Measurements from ENCODE around the gene RIC1. TPM values are rescaled to one million over a fixed set of nuclear protein-coding genes. Genes with fewer than 3 reads are reported as not detected.

The RIC1 gene
- total RNA-seq, 1 experiment from 2014 or later, result 23.1 TPM

DNA sequence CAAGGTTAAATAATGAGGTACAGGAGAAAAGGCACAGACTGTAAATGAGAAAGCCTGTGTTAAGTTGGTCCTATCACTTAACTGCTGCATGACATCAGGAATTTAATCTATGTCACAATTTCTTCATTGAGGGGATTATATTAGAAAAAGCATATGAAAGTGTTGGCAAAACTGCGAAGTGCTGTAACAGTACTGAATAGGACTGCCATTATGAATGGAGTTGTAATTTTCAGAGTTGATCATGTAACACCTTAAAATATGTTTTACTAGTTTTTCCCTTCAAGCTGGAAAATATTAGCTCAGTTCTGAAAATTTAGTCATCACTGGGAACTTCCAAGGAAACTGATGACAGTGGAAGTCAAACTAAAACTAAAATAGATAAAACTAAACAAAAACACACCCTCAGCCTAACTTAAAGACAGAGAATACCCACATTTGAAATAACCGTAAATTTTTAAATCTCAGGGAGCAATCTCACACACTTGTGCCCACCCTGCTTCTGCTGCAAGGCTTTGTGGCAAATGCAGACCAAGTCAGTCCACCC, 158.9 kb downstream of the RIC1 start:
- POLR2A ChIA-PET, result no interaction called here
- no peak for DNase-seq (ENCODE audit: unreplicated experiment)
- Mint-ChIP-seq H3K9me3 (ENCODE audit: unreplicated experiment) (no peaks in the 10 kb centered on the region), H3K27me3 (ENCODE audit: insufficient read depth, unreplicated experiment) (no peaks in the 10 kb centered on the region), H3K36me3 (ENCODE audit: insufficient read depth, unreplicated experiment) (peaks cover 28% of the 10 kb centered on the region), H3K4me3 (ENCODE audit: unreplicated experiment) (no peak overlapping the region), H3K4me1 (ENCODE audit: insufficient read depth, unreplicated experiment) (no peaks in the 10 kb centered on the region), H3K27ac (ENCODE audit: low read depth, unreplicated experiment) (no peak overlapping the region)
- CTCF ChIA-PET, result interaction anchor here (0.7 kb wide), 1 partner anchor 46 kb away, joined by 3 read pairs; no protein-coding TSS in a partner anchor
- TF ChIP-seq, protein P1, sequence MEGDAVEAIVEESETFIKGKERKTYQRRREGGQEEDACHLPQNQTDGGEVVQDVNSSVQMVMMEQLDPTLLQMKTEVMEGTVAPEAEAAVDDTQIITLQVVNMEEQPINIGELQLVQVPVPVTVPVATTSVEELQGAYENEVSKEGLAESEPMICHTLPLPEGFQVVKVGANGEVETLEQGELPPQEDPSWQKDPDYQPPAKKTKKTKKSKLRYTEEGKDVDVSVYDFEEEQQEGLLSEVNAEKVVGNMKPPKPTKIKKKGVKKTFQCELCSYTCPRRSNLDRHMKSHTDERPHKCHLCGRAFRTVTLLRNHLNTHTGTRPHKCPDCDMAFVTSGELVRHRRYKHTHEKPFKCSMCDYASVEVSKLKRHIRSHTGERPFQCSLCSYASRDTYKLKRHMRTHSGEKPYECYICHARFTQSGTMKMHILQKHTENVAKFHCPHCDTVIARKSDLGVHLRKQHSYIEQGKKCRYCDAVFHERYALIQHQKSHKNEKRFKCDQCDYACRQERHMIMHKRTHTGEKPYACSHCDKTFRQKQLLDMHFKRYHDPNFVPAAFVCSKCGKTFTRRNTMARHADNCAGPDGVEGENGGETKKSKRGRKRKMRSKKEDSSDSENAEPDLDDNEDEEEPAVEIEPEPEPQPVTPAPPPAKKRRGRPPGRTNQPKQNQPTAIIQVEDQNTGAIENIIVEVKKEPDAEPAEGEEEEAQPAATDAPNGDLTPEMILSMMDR (IDR thresholded peaks at IDR 0.05; ENCODE audit: unreplicated experiment), result no peak
- intact Hi-C loops (cut with micrococcal nuclease), result no loop called here
- BruUV-seq (replicated peaks), result no TSS peak

DNA sequence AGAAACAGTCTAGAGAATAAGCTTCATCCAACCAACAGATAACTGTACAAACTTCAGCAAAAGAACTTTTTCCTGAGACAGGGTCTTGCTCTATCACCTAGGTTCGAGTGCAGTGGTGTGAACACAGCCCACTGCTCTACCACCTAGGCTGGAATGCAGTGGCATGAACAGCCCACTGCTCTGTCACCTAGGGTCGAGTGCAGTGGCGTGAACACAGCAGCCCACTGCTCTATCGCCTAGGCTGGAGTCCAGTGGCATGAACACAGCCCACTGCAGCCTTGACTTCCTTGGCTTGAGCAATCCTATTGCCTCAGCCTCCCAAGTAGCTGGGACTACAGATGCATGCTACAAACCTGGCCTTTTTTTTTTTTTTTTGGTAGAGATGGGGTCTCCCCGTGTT, 160.6 kb downstream of the RIC1 start:
- no peak for DNase-seq (ENCODE audit: unreplicated experiment)
- Mint-ChIP-seq H3K9me3 (ENCODE audit: unreplicated experiment) (no peaks in the 10 kb centered on the region), H3K36me3 (ENCODE audit: insufficient read depth, unreplicated experiment) (peaks cover 20% of the 10 kb centered on the region), H3K27me3 (ENCODE audit: insufficient read depth, unreplicated experiment) (no peaks in the 10 kb centered on the region), H3K4me3 (ENCODE audit: unreplicated experiment) (no peak overlapping the region), H3K27ac (ENCODE audit: low read depth, unreplicated experiment) (no peak overlapping the region), H3K4me1 (ENCODE audit: insufficient read depth, unreplicated experiment) (no peaks in the 10 kb centered on the region)
- BruUV-seq (replicated peaks), result no TSS peak
- ChIA-PET POLR2A (no interaction called here), CTCF (interaction anchor here (0.6 kb wide), 1 partner anchor 33 kb away, joined by 3 read pairs; no protein-coding TSS in a partner anchor)
- TF ChIP-seq, protein P1 (IDR thresholded peaks at IDR 0.05; ENCODE audit: unreplicated experiment), result no peak
- intact Hi-C loops (cut with micrococcal nuclease), result no loop called here

- Mint-ChIP-seq H3K9me3 (ENCODE audit: unreplicated experiment) (no peaks in the 10 kb centered on the region), H3K27ac (ENCODE audit: low read depth, unreplicated experiment) (no peak overlapping the region), H3K27me3 (ENCODE audit: insufficient read depth, unreplicated experiment) (no peaks in the 10 kb centered on the region), H3K36me3 (ENCODE audit: insufficient read depth, unreplicated experiment) (peaks cover 15% of the 10 kb centered on the region), H3K4me1 (ENCODE audit: insufficient read depth, unreplicated experiment) (no peaks in the 10 kb centered on the region), H3K4me3 (ENCODE audit: unreplicated experiment) (no peak overlapping the region)
- CTCF ChIA-PET, result no interaction called here
- intact Hi-C loops (cut with micrococcal nuclease), result no loop called here
- TF ChIP-seq, protein P1 (IDR thresholded peaks at IDR 0.05; ENCODE audit: unreplicated experiment), result no peak
- POLR2A ChIA-PET, result interaction anchor here (0.6 kb wide), 1 partner anchor 1525 kb away, joined by 3 read pairs; no protein-coding TSS in a partner anchor
- DNase-seq (ENCODE audit: unreplicated experiment), result no peak
- BruUV-seq (replicated peaks), result no TSS peak
Measured at GRCh38 chr9:5790923-5791322, 162.0 kb downstream of the RIC1 start.

- peaks cover 6% of the 10 kb centered on the region for H3K4me1 Mint-ChIP-seq (ENCODE audit: insufficient read depth, unreplicated experiment)
- intact Hi-C loops (cut with micrococcal nuclease), result no loop called here
- H3K4me3 Mint-ChIP-seq (ENCODE audit: unreplicated experiment), result no peak overlapping the region
- no peaks in the 10 kb centered on the region for H3K27me3 Mint-ChIP-seq (ENCODE audit: insufficient read depth, unreplicated experiment)
- DNase-seq (ENCODE audit: unreplicated experiment), result no peak
- H3K9me3 Mint-ChIP-seq (ENCODE audit: unreplicated experiment), result no peaks in the 10 kb centered on the region
- BruUV-seq (replicated peaks), result no TSS peak
- TF ChIP-seq, protein P1 (IDR thresholded peaks at IDR 0.05; ENCODE audit: unreplicated experiment), result no peak
- ChIA-PET CTCF (no interaction called here), POLR2A (no interaction called here)
- peak overlapping the region; percentile 68 for H3K27ac Mint-ChIP-seq (ENCODE audit: low read depth, unreplicated experiment)
- peaks cover 15% of the 10 kb centered on the region for H3K36me3 Mint-ChIP-seq (ENCODE audit: insufficient read depth, unreplicated experiment)
Measured at GRCh38 chr9:5791870-5792269, 163.0 kb downstream of the RIC1 start.
